ENCODE data around the gene SSH3. TPM values are rescaled to one million over a fixed set of nuclear protein-coding genes. Genes with fewer than 3 reads are reported as not detected.
A peak's percentile ranks its signal among the peaks of the same experiment; 100 is the strongest.

The SSH3 gene
- total and polyA plus RNA-seq, 2 of the 4 experiments (the other 2 are of a cell fraction): 7.3 to 26.7 TPM

- no peak overlapping the region for H2BK5ac ChIP-seq (ENCODE audit: low read depth, low read length, poor library complexity, severe bottlenecking)
- 31% methylated on average over 4 of the region's 15 CpGs; no CpG with 5 or more reads in 1 of the 2 experiments for WGBS, 2 experiments (ENCODE audit: extremely low coverage in 2 of 2, insufficient read length in 1 of 2)
- H2BK20ac ChIP-seq (ENCODE audit: low read depth, low read length): no peak overlapping the region
- no peak for TF ChIP-seq MAZ (IDR thresholded peaks at IDR 0.05; ENCODE audit: borderline replicate concordance, low read depth, low read length)
- TF ChIP-seq RAD21 (IDR thresholded peaks at IDR 0.05; ENCODE audit: low read length): no peak
- TF ChIP-seq MAFK (IDR thresholded peaks at IDR 0.05; ENCODE audit: low read depth, low read length): no peak
- no peak for TF ChIP-seq POLR2A (IDR thresholded peaks at IDR 0.05; ENCODE audit: low read depth, low read length)
- H2AK9ac ChIP-seq (replicated peaks; ENCODE audit: low read depth, low read length, poor library complexity): peak overlapping the region; percentile 73
- H3K4me2 ChIP-seq (ENCODE audit: low read depth, low read length): peak overlapping the region; percentile 57
- H3K14ac ChIP-seq (replicated peaks; ENCODE audit: low read depth, low read length): 0 out of 2 replicates have a peak overlapping the region, but pooled peaks have one; percentile 76
- peak overlapping the region; percentile 71 for H3K23ac ChIP-seq (ENCODE audit: low read depth, low read length)
- DNase-seq: no peak
- peaks cover 44% of the 10 kb centered on the region for H4K20me1 ChIP-seq (ENCODE audit: insufficient read depth, low read length)
- no peak overlapping the region for H4K91ac ChIP-seq (ENCODE audit: insufficient read depth, low read depth, low read length)
- in situ Hi-C loops (cut with MboI; ENCODE audit: low sequenced_read_pairs): no loop called here
- no peaks in the 10 kb centered on the region for H3K9me3 ChIP-seq (ENCODE audit: control insufficient read depth, insufficient read depth, low read length)
- peak overlapping the region; percentile 45; the same call in 1 of the 2 replicates for H3K4ac ChIP-seq (ENCODE audit: low read depth, low read length)
- H3K4me3 ChIP-seq (ENCODE audit: insufficient read depth, low read depth, low read length): no peak overlapping the region
- no TSS peak for BruUV-seq (replicated peaks)
- peak overlapping the region; percentile 21; the same call in 1 of the 2 replicates for H4K5ac ChIP-seq (ENCODE audit: low read depth, low read length)
- dilution Hi-C loops (cut with HindIII; ENCODE audit: low sequenced_read_pairs, unreplicated experiment): no loop called here
- intact Hi-C loops (cut with micrococcal nuclease): no loop called here
- no peak overlapping the region for H3K18ac ChIP-seq (ENCODE audit: low read depth, low read length)
- H3K4me1 ChIP-seq (ENCODE audit: control insufficient read depth, insufficient read depth, low read length): peaks cover 35% of the 10 kb centered on the region
- no peak for ATAC-seq (ENCODE audit: low read depth)
- H2BK15ac ChIP-seq (ENCODE audit: low read depth, low read length): no peak overlapping the region
- H4K8ac ChIP-seq (ENCODE audit: low read depth in 2 of 2, low read length in 2 of 2): peak overlapping the region; percentile 26 to 54; a peak in 2 of 4 replicates
- H3K56ac ChIP-seq (ENCODE audit: extremely low read depth, insufficient read depth, low read length): no peak overlapping the region
- H3K27me3 ChIP-seq (ENCODE audit: control insufficient read depth, insufficient read depth, low read length): no peaks in the 10 kb centered on the region
- POLR2A ChIA-PET (ENCODE audit: unreplicated experiment): interaction anchor here (0.5 kb wide), 1 partner anchor 132 kb away, joined by 4 read pairs; the partner anchor contains the start of gene PPP1CA
- H3K79me1 ChIP-seq (ENCODE audit: low read depth in 1 of 2, low read length in 2 of 2): peaks cover 21 to 84% of the 10 kb centered on the region in 2 experiments; a peak in 3 of 4 replicates
- H2AK5ac ChIP-seq (ENCODE audit: low read depth, low read length): peak overlapping the region; percentile 8; the same call in 1 of the 2 replicates
- H3K27ac ChIP-seq (ENCODE audit: insufficient read depth, low read length): peak overlapping the region; percentile 48
- CTCF ChIA-PET: no interaction called here
- H3K36me3 ChIP-seq (ENCODE audit: control insufficient read depth, insufficient read depth, low read length): peaks cover 10% of the 10 kb centered on the region; the same call in 1 of the 2 replicates
- H3K9ac ChIP-seq (ENCODE audit: low read depth, low read length): peak overlapping the region; percentile 54
- H2BK120ac ChIP-seq (ENCODE audit: low read depth, low read length): peak overlapping the region; percentile 6; the same call in 1 of the 2 replicates
- H2AFZ ChIP-seq (replicated peaks; ENCODE audit: low read length, poor library complexity): peak overlapping the region; percentile 65
- H3K9me1 ChIP-seq (ENCODE audit: insufficient read depth, low read length): peaks cover 40% of the 10 kb centered on the region
These were observed 33.7 kb upstream of the SSH3 start for GRCh38 chr11:67269401-67270255.
